ENCODE data around the gene LPP.

LPP gene

DNA sequence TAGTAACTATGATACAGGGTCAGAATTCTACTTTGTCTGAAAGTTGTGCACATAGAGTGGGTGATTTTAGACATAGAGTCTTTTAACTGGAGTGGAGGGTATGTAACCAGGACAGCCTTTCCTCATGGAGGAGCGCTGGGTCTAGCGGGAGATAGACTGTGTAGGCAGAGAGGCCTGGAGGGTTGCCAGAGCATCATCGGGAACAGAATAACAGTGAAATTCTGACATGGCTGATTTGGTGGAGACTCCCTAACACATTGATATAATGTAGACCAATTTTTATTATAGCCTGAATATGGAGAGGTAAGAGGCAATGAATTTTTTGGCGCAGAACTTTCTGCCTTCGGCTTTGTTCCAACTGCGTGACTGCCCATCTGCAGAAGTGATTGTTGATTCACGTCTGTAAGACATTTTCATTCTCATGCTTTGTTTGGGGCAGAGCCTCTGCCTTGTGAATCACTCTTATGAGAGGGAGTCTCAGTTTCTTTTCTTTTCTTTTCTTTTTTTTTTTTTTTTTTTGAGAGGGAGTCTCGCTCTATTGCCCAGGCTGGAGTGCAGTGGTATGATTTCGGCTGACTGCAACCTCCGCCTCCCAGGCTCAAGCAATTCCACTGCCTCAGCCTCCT, 16.0 kb downstream of the LPP start:
- Histone ChIP-seq H3K4me1 (ENCODE audit: insufficient read depth, low read length) (peaks cover 12% of the 10 kb centered on the region; the same call in 1 of the 2 replicates), H3K36me3 (ENCODE audit: insufficient read depth, low read length) (no peaks in the 10 kb centered on the region), H3K9me3 (ENCODE audit: control insufficient read depth, insufficient read depth, low read length) (no peaks in the 10 kb centered on the region), H3K9ac (ENCODE audit: low read depth, low read length) (no peak overlapping the region)

DNA sequence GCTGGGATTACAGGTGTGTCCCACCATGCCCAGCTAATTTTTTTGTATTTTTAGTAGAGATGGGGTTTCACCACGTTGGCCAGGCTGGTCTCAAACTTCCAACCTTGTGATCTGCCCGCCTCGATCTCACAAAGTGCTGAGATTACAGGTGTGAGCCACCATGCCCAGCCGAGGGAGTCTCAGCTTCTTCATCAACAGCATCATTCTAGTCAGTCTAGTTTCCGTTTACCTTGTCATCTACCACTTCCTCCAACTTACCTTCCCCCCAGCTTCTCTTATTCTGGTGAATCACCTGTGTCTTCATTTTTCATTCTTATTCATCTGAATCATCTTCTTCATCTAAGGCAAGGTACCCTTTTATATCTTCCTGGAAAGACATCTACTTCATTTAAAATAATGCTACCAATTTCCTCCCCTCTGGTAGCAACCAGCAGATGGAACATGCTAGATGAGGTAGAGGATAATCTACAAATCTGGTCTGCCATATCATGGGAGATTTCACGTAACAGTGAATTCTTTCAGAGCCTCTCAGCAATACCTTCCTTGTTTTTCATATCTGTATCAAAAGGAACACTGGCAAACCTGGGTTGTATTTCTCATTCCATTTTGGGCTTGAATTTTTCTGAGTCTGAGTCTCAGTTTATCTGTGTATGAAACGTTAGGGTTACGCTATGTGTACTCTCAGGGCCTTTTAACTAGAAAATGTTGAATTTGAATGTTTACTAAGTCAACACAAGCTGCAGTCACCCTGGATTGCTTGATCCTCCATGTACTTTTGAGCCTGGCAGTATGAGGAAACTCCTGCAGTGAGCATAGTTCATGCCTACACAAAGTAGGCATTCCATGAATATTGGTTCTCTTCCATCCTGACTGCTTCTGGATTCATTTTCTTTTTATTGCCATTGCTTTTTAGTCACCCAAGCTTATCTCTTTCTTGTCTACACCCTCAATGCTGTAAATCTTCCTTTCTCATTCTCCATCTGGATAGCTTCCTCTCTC, 16.8 kb downstream of the LPP start:
- Histone ChIP-seq H3K4me1 (ENCODE audit: insufficient read depth, low read length) (peaks cover 7% of the 10 kb centered on the region; the same call in 1 of the 2 replicates), H3K36me3 (ENCODE audit: insufficient read depth, low read length) (no peaks in the 10 kb centered on the region), H3K9ac (ENCODE audit: low read depth, low read length) (no peak overlapping the region), H3K9me3 (ENCODE audit: control insufficient read depth, insufficient read depth, low read length) (no peaks in the 10 kb centered on the region)

DNA sequence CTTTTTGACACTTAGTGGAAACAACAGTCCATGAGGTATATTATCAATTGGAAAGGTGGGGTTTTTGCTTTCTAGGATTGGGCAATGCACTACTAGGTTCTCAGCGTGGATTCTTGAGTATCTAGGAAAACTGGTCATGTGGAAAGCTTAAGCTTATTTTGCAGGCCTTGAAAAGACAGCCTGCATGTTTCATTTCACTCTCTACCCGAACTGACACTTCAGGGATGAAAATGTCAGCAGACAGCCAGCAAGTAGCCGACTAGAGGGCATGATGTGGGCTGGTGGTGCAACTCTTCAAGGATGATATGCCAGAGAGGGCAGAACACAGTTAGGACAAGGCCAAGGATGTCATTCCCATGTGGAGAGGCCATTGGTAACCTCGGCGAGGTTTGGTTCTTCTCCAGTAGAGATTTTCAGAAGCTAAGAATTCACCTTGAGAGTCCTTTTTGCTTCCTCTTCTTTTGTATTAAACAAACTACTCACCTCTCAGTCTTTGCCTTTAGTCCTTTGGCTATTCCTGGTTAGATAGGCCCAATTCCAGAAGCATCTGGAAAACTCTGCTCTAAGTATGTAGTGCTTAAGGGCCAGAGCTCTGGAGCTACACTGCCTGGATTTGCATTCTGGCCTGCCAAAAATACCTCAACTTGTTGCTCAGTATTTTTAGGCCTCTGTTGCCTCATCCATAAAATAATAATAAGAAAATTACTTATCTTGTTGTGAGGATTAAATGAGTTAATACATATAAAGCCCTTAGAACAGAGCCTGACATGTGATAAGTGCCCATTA, 17.9 kb downstream of the LPP start:
- Histone ChIP-seq H3K36me3 (ENCODE audit: insufficient read depth, low read length) (no peaks in the 10 kb centered on the region), H3K9me3 (ENCODE audit: control insufficient read depth, insufficient read depth, low read length) (no peaks in the 10 kb centered on the region), H3K4me1 (ENCODE audit: insufficient read depth, low read length) (peaks cover 6% of the 10 kb centered on the region; the same call in 1 of the 2 replicates), H3K9ac (ENCODE audit: low read depth, low read length) (no peak overlapping the region)

DNA sequence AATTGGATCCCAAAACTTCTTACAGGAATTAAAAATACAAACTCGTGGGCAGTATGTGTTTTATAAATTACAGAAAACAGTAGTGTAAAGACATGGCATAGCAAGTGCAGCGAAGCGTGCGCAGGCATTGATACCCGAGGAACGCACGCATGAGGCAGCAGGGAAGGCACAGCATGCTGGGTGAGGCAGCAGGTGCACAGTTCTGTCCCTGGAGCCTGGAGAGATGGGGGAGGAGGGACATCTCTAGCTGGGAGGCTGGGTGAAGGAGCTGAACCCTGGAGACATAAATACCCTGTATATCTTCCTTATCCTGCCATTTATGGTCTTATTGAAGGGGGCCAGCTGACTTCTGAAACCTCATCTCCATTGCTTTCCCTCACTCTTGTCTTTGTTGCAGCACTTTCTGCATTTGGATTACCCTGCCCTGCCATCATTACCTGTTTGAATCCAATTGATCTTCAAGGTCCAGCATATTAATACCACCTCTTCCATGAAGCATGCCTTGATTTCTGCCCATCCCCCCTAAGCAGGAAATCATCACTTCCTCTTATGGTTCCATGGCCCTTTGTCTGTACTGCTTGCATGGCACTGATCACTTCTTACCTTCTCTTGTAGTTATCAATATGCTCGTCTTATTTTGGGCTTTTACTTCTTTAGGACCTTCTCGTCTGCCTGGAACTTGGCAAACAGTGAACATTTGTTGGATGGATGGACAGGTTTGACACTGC, 20.5 kb downstream of the LPP start:
- Histone ChIP-seq H3K9me3 (ENCODE audit: control insufficient read depth, insufficient read depth, low read length) (no peaks in the 10 kb centered on the region), H3K36me3 (ENCODE audit: insufficient read depth, low read length) (no peaks in the 10 kb centered on the region), H3K4me1 (ENCODE audit: insufficient read depth, low read length) (peaks cover 9% of the 10 kb centered on the region), H3K9ac (ENCODE audit: low read depth, low read length) (no peak overlapping the region)

DNA sequence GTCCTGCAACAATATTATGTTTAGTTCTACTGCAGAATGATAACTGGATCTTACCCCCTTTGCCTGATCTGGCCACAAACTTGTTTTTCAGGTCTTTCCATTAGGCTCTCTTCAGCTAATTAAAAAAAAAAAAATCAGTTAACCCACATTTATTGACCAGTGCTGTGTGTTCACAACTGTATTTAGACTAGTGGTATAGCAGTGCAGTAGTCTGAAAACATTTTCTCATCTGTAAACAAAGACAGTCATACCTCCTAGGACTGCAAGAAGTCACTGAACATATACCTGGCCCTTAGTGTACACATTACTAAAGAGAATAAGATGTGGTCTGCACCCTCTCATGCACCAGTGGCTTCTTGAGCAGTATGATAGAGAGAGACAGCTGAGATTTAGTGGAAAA, 22.5 kb downstream of the LPP start:
- H3K9ac ChIP-seq (ENCODE audit: low read depth, low read length), result no peak overlapping the region
- H3K9me3 ChIP-seq (ENCODE audit: control insufficient read depth, insufficient read depth, low read length), result no peaks in the 10 kb centered on the region
- H3K4me1 ChIP-seq (ENCODE audit: insufficient read depth, low read length), result peaks cover 14% of the 10 kb centered on the region
- H3K36me3 ChIP-seq (ENCODE audit: insufficient read depth, low read length), result no peaks in the 10 kb centered on the region

DNA sequence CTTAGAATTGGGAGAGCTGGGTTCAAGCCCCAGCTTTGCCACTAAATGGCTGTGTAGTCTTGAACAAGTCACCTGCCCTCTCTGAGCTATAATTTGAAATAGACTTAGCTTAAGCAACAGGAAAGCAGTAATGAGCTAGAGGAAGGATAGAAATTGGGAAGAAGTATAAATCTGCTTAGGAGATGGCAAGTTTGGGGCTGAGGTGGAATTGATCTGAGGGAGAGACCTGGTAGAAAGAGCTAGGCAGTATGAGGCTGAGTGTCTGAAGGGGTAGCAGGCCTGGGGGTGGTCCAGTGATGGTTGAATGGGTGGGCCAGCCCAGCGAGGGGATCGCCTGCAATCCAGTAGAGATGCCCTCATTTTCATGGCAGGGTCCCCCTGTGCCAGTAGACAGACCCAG, 22.9 kb downstream of the LPP start:
- Histone ChIP-seq H3K4me1 (ENCODE audit: insufficient read depth, low read length) (peaks cover 14% of the 10 kb centered on the region), H3K9ac (ENCODE audit: low read depth, low read length) (no peak overlapping the region), H3K36me3 (ENCODE audit: insufficient read depth, low read length) (no peaks in the 10 kb centered on the region), H3K9me3 (ENCODE audit: control insufficient read depth, insufficient read depth, low read length) (no peaks in the 10 kb centered on the region)

DNA sequence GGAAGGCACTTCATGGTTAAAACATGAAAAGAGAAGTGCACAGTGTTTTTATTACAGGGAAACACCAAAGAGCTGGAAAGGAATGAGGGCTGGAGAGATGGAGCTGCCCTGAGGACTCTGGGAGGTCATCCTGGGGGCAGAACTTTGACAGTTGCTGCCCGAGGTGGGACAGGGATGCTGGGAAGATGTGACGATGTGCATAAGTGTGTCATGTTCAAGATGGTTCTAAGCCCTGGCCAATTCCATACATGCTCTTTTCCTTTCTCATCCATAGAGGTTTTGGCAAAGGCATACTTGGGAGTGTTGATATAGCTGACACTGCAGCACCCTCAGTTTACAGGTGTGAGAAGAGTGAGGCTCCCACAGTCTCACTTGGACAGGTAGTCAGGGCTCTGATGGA, 23.8 kb downstream of the LPP start:
- no peaks in the 10 kb centered on the region for H3K9me3 ChIP-seq (ENCODE audit: control insufficient read depth, insufficient read depth, low read length)
- no peaks in the 10 kb centered on the region for H3K36me3 ChIP-seq (ENCODE audit: insufficient read depth, low read length)
- H3K4me1 ChIP-seq (ENCODE audit: insufficient read depth, low read length), result peaks cover 14% of the 10 kb centered on the region
- no peak overlapping the region for H3K9ac ChIP-seq (ENCODE audit: low read depth, low read length)

DNA sequence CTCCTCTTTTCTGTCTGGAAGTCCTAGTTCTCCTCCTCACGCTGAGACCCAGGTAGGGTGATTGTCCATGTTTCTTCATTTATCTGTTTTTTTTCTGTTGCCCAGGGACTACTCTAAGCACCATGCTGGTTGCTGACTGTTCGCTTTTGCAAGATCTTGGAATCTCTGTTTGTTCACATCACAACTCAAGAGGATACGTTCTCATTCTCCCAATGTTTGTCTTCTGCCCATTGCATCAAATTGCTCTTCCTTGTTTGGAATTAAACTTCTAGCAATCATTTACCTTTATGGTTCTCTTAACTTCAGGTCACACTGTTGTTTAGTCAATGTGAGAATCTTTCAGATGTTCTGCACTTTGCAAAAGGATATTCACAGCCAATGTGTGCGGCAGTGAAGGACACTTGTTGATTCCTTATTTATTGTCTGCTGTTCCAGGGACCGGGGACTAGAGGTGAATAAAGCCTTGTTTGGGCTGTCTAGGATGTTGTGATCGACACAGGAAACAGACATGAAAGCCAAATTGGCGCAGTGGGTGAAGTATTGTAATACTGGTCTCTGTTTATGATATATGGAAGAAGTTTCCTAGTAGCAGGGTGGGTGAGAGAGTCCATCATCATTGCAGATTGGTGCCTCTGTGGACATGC, 24.5 kb downstream of the LPP start:
- H3K9ac ChIP-seq (ENCODE audit: low read depth, low read length), result no peak overlapping the region
- H3K36me3 ChIP-seq (ENCODE audit: insufficient read depth, low read length), result no peaks in the 10 kb centered on the region
- H3K4me1 ChIP-seq (ENCODE audit: insufficient read depth, low read length), result peaks cover 14% of the 10 kb centered on the region
- H3K9me3 ChIP-seq (ENCODE audit: control insufficient read depth, insufficient read depth, low read length), result no peaks in the 10 kb centered on the region

DNA sequence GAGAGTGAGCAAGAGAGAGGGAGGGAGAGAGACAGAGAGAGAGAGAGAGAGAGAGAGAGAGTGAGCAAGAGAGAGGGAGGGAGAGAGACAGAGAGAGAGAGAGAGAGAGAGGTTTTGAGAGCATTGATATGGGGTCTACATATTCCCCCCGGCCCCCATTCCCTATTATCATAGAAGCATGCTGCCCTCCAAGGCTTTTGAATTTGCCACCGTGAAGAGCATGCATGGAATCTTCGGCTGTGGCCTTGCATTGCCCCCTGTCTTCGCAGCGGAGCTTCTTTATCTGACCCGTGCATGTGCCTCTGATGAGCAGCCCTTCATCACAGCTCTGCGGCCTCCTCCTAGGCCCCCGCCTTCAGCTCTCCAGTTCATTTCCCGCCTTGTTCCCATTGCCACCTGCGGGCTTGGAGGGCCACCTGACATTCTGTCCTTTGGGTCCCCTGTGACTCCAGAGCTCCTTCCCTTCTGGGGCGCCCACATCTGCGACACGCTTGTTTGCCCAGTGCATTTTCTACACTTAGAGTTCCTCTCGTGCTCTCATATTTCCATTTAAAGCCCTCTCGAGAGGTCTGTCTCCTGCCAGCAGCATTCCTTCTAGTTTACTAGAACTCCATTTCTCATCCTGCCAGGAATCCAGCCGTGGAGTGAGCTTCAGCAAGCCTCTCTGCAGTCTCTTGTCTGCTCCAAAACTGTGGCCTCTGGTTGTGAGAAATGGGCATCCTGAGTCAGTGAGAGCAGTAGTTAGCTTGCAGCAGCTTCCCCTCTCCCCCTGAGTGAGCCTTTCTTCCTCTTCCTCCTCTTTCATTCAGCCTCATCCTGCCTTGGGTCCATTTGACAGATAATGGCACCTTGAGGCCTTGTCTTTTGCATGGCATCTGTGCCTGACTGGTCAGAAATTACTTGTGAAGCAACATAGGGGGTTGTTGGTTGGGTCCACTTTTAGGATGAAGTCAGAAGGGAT, 25.3 kb downstream of the LPP start:
- peaks cover 19% of the 10 kb centered on the region for H3K4me1 ChIP-seq (ENCODE audit: insufficient read depth, low read length)
- H3K9ac ChIP-seq (ENCODE audit: low read depth, low read length), result no peak overlapping the region
- H3K9me3 ChIP-seq (ENCODE audit: control insufficient read depth, insufficient read depth, low read length), result no peaks in the 10 kb centered on the region
- no peaks in the 10 kb centered on the region for H3K36me3 ChIP-seq (ENCODE audit: insufficient read depth, low read length)

DNA sequence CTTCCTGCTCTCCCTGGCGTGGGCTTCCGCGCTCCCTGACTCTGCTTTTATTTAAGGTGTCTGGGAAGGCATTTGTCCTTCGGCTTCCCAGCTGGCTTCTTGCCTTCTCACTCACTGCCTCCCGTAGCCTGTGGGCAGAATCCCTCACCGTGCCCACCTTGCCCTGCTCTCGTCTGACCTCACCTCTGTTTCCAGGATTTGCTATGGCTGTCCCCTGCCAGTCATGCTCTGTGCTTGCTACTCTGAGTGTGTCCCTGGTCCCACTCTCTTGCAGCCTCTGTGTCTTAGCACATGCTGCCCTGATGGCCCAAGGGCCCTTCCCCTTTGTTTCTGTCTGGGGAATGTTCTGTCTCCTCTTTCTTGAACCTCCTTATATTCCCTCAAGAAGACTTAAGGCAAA, 26.2 kb downstream of the LPP start:
- Histone ChIP-seq H3K9ac (ENCODE audit: low read depth, low read length) (no peak overlapping the region), H3K4me1 (ENCODE audit: insufficient read depth, low read length) (peaks cover 24% of the 10 kb centered on the region), H3K9me3 (ENCODE audit: control insufficient read depth, insufficient read depth, low read length) (no peaks in the 10 kb centered on the region), H3K36me3 (ENCODE audit: insufficient read depth, low read length) (no peaks in the 10 kb centered on the region)

DNA sequence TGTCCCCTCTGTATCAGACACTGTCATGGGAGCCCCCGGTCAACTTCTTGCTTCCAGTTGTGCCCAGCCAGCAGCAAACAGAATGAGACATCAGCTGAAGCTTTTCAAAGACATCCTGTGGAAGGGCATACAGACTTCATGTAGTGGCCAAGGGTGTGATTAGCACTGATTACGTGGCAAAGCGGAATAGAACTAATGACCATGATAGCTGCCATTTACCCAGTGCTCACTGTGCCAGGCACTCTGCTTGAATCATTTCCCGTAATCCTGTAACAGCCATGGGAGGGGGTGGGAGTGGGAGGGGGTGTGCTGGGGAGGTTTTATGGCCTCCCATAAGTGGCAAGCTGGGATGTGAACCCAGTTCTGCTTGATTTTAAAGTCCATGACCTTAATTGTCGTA, 29.5 kb downstream of the LPP start:
- H3K9ac ChIP-seq (ENCODE audit: low read depth, low read length), result no peak overlapping the region
- H3K4me1 ChIP-seq (ENCODE audit: insufficient read depth, low read length), result peaks cover 35% of the 10 kb centered on the region
- H3K9me3 ChIP-seq (ENCODE audit: control insufficient read depth, insufficient read depth, low read length), result no peaks in the 10 kb centered on the region
- 0 out of 2 replicates have a peak, but pooled peaks cover under 1% of the 10 kb centered on the region for H3K36me3 ChIP-seq (ENCODE audit: insufficient read depth, low read length)

DNA sequence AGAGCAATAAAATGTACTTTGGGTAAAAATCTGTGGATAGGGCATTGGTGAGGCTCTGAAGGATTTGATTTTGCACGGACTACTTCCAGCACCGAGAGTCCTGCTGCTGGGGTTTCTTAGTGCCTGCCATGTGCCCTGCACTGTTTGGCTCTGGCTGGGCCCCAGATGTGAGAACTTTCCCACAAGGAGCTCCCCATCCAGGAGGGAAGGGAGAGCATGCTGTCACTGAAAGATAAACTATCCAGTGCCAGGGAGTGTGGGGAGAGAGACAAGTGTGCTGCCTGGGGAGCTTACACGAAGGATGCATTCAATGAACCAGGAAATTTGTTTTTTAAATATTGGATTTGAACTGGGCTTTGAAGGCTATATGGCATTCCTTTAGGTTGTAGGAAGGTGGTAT, 30.2 kb downstream of the LPP start:
- Histone ChIP-seq H3K36me3 (ENCODE audit: insufficient read depth, low read length) (0 out of 2 replicates have a peak, but pooled peaks cover 4% of the 10 kb centered on the region), H3K9ac (ENCODE audit: low read depth, low read length) (no peak overlapping the region), H3K4me1 (ENCODE audit: insufficient read depth, low read length) (peaks cover 32% of the 10 kb centered on the region), H3K9me3 (ENCODE audit: control insufficient read depth, insufficient read depth, low read length) (no peaks in the 10 kb centered on the region)

DNA sequence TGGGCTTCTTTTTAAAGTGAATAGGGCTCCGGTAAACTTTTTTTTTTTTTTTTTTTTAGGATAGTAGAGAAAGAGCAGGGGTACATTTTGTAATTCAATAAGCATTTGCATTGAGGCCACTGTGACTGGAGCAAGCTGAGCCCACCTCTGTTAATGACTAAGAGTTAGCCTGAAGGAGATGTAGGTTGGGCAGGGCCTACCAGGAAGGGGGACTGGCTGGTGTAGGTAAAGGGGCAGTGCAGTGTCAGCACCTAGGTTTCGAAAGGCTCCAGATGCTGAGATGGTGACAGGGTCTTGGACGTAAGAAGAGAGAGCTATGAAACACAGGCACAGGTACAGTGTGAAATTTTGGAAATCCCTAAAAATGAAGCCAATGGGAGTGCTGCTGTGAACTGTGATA, 30.7 kb downstream of the LPP start:
- Histone ChIP-seq H3K9me3 (ENCODE audit: control insufficient read depth, insufficient read depth, low read length) (no peaks in the 10 kb centered on the region), H3K9ac (ENCODE audit: low read depth, low read length) (no peak overlapping the region), H3K4me1 (ENCODE audit: insufficient read depth, low read length) (peaks cover 27% of the 10 kb centered on the region), H3K36me3 (ENCODE audit: insufficient read depth, low read length) (0 out of 2 replicates have a peak, but pooled peaks cover 4% of the 10 kb centered on the region)
